Gastroesophageal sphincter (tissue), 3 donors: ENCODE results near the gene CD6.

Experiments used
- CTCF ChIP-seq, 4 experiments: fragments of 200-600 bp in 2 of 4; fragments of 450-650 bp in 2 of 4; sonication (generic) in 1 of 4; IDR thresholded peaks; one replicate each; pipeline ENCODE4 v1.5.1; 2017 to 2019; ENCODE audit warnings: antibody characterized with exemption in 4 of 4, mild to moderate bottlenecking in 2 of 4, moderate library complexity in 2 of 4
- POLR2A ChIP-seq, 2 donors: fragments of 450-650 bp; IDR thresholded peaks; one replicate each; pipeline ENCODE4 v1.6.1; 2017; ENCODE audit warnings: antibody characterized with exemption in 2 of 2, mild to moderate bottlenecking in 2 of 2, moderate library complexity in 1 of 2
- POLR2AphosphoS5 ChIP-seq: sonication (generic); formaldehyde crosslinking; IDR thresholded peaks from one replicate; pipeline ENCODE4 v1.6.1; 2017; ENCODE audit warnings: antibody characterized with exemption

DNA sequence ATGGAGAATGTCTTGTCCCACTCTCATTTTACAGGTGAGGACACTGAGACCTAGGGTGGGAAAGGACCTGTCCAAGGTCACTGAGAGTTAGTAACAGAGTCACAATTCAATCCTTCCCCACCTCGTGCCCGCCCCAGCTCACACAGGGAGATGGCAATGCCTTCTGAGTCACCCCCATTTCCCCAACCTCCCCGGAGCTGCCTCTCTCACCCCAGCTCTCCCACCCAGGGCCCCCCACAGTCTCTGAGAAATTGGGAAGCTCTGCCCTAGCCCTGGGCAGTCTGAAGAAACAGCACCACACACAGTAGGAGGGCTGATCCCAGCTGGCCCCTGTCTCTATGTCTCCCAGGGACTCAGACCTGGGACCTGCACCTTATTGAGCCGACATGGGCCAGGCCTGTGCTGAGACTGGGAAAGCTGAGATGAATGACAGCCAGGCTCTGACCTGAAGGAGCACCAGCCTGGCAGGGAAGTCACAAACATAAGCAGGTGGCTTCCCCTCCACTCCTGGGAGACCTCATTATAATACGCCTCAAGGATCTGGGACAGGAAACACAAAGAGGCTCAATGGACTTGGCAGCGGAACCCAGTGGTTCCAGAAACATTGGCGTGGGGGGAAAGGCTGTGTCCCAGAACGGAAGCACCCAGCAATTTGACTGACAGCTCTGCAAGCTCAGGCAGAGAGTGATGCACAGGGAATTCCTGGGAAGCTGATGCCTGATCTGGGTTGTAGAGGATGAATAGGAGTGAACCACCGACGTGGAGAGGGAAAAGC, 51.0 kb downstream of the CD6 start:
- no peak for TF ChIP-seq POLR2AphosphoS5
- TF ChIP-seq CTCF (IDR thresholded peaks at IDR 0.05) = no peak
- TF ChIP-seq POLR2A (IDR thresholded peaks at IDR 0.05) = no peak
